CD8-positive, alpha-beta memory T cell (primary cell): ENCODE data around the gene PIEZO2. TPM values are rescaled to one million over a fixed set of nuclear protein-coding genes. Genes with fewer than 3 reads are reported as not detected.

Source experiments
- CTCF ChIA-PET: fragments of 350-600 bp; sonication (Branson Sonifier 250); formaldehyde crosslinking; loops from one replicate; lab custom pipeline; 2021; ENCODE audit warnings: antibody characterized with exemption; lab: Charles Lee
- POLR2A ChIA-PET: fragments of 350-600 bp; sonication (Branson Sonifier 250); formaldehyde crosslinking; loops from one replicate; lab custom pipeline; 2021; ENCODE audit warnings: antibody characterized with exemption; lab: Charles Lee
- DNase-seq, 5 donors: peaks; one replicate each; pipeline versions ENCODE4 v3.0.0 to v3.0.0-alpha.2; 2020 to 2022; ENCODE audit warnings: mixed read lengths in 1 of 5
- H3K27ac ChIP-seq: one replicate; pipeline ENCODE4 v1.7.0; 2013; ENCODE audit warnings: low read depth, mild to moderate bottlenecking, low read length, moderate library complexity
- H3K27me3 ChIP-seq: 2 replicates; pipeline ENCODE4 v1.7.0; 2013; ENCODE audit warnings: low read length, mild to moderate bottlenecking; ENCODE audit not compliant: insufficient read depth, poor library complexity, severe bottlenecking
- H3K36me3 ChIP-seq: 2 replicates; pipeline ENCODE4 v1.7.0; 2013; ENCODE audit warnings: mild to moderate bottlenecking, low read length, moderate library complexity; ENCODE audit not compliant: insufficient read depth
- H3K4me1 ChIP-seq: 2 replicates; pipeline ENCODE4 v1.7.0; 2013; ENCODE audit warnings: mild to moderate bottlenecking, low read length, moderate library complexity; ENCODE audit not compliant: insufficient read depth
- H3K4me3 ChIP-seq: 2 replicates; pipeline ENCODE4 v1.7.0; 2013; ENCODE audit warnings: mild to moderate bottlenecking, low read length
- H3K9me3 ChIP-seq: 2 replicates; pipeline ENCODE4 v1.7.0; 2013; ENCODE audit warnings: mild to moderate bottlenecking, low read length
- H3K27ac Mint-ChIP-seq, 8 donors: one replicate each; pipeline ENCODE4 v1.8.0; 2020 to 2021; ENCODE audit warnings: mixed read lengths in 8 of 8, mild to moderate bottlenecking in 6 of 8, inconsistent platforms in 3 of 8, moderate library complexity in 3 of 8
- H3K27me3 Mint-ChIP-seq, 2 donors: one replicate each; pipeline ENCODE4 v1.8.0; 2020 to 2021; ENCODE audit warnings: mixed read lengths in 2 of 2, mild to moderate bottlenecking in 1 of 2, moderate library complexity in 1 of 2
- H3K36me3 Mint-ChIP-seq, 3 donors: one replicate each; pipeline ENCODE4 v1.8.0; 2020 to 2021; ENCODE audit warnings: mixed read lengths in 3 of 3, inconsistent platforms in 1 of 3, mild to moderate bottlenecking in 1 of 3
- H3K4me1 Mint-ChIP-seq, 3 donors: one replicate each; pipeline ENCODE4 v1.8.0; 2020 to 2021; ENCODE audit warnings: mixed read lengths in 3 of 3, inconsistent platforms in 1 of 3, mild to moderate bottlenecking in 1 of 3
- H3K4me3 Mint-ChIP-seq, 7 donors: one replicate each; pipeline ENCODE4 v1.8.0; 2020 to 2021; ENCODE audit warnings: mixed read lengths in 7 of 7, mild to moderate bottlenecking in 6 of 7, moderate library complexity in 4 of 7, inconsistent platforms in 2 of 7
- H3K9me3 Mint-ChIP-seq, 5 donors: one replicate each; pipeline ENCODE4 v1.8.0; 2020 to 2022; ENCODE audit warnings: mixed read lengths in 5 of 5, mild to moderate bottlenecking in 3 of 5, moderate library complexity in 2 of 5, inconsistent platforms in 1 of 5
- polyA plus RNA-seq: library from polyadenylated mRNA; unstranded; fragments of 300-500 nt; fragmentation: Illumina TruSeq; gene quantifications from one replicate; pipeline ENCODE4 v1.2.3, GENCODE V29; 2021
- total RNA-seq, 2 experiments: library from RNA; stranded (reverse); gene quantifications; one replicate each; pipeline ENCODE4 v1.2.3, GENCODE V29; 2021

The PIEZO2 gene
- total and polyA plus RNA-seq, 3 experiments from 2014 or later = not detected

DNA sequence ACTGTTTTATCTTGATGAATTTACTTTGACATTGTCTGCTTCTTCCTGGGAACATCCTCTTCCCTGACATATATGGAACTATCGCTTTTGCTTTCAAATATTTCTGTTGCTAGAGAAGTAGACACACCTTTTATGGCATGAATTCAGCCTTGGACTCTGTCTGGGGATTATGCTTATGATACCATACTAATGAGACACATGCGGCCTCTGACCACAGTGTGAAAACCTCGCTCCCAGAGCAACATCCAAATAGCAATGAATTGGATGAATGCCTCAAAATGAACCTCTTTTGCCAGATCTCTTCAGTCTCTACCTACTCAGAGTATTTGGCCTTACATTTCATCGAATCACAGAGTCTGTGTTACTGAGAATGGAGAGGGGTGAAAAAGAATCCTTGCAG is 70.9 kb downstream of the PIEZO2 start:
- no peaks in the 10 kb centered on the region for H3K4me1 ChIP-seq
- CTCF ChIA-PET = no interaction called here
- no peak overlapping the region for H3K27ac Mint-ChIP-seq
- no peaks in the 10 kb centered on the region for H3K27me3 Mint-ChIP-seq
- H3K27ac ChIP-seq = no peak overlapping the region
- H3K9me3 Mint-ChIP-seq = peaks cover 0 to 9% (median 0%) of the 10 kb centered on the region in 5 donors
- no peak overlapping the region for H3K4me3 ChIP-seq
- no peaks in the 10 kb centered on the region for H3K36me3 ChIP-seq
- H3K4me3 Mint-ChIP-seq = no peak overlapping the region
- no peaks in the 10 kb centered on the region for H3K27me3 ChIP-seq
- no peaks in the 10 kb centered on the region for H3K4me1 Mint-ChIP-seq
- no peaks in the 10 kb centered on the region for H3K36me3 Mint-ChIP-seq
- no peak for DNase-seq
- POLR2A ChIA-PET = no interaction called here
- no peaks in the 10 kb centered on the region for H3K9me3 ChIP-seq

- Mint-ChIP-seq H3K4me1 (no peaks in the 10 kb centered on the region), H3K9me3 (peaks cover 0 to 9% (median 0%) of the 10 kb centered on the region in 5 donors), H3K27me3 (no peaks in the 10 kb centered on the region), H3K36me3 (no peaks in the 10 kb centered on the region), H3K4me3 (no peak overlapping the region), H3K27ac (no peak overlapping the region)
- no peaks in the 10 kb centered on the region for H3K36me3 ChIP-seq
- H3K27me3 ChIP-seq = no peaks in the 10 kb centered on the region
- no peak for DNase-seq
- no peaks in the 10 kb centered on the region for H3K9me3 ChIP-seq
- H3K4me1 ChIP-seq = no peaks in the 10 kb centered on the region
- CTCF ChIA-PET = interaction anchor here (0.6 kb wide), 1 partner anchor 146 kb away, joined by 3 read pairs; no protein-coding TSS in a partner anchor
- no peak overlapping the region for H3K27ac ChIP-seq
- POLR2A ChIA-PET = no interaction called here
- no peak overlapping the region for H3K4me3 ChIP-seq
Measured at GRCh38 chr18:11077548-11078187, 71.7 kb downstream of the PIEZO2 start.

- no peak overlapping the region for H3K4me3 Mint-ChIP-seq
- no peak for DNase-seq
- H3K27me3 Mint-ChIP-seq = no peaks in the 10 kb centered on the region
- H3K9me3 Mint-ChIP-seq = peaks cover 0 to 9% (median 2%) of the 10 kb centered on the region in 5 donors
- POLR2A ChIA-PET = no interaction called here
- no peak overlapping the region for H3K27ac Mint-ChIP-seq
- CTCF ChIA-PET = no interaction called here
- no peaks in the 10 kb centered on the region for H3K4me1 Mint-ChIP-seq
- H3K27ac ChIP-seq = no peak overlapping the region
- no peaks in the 10 kb centered on the region for H3K27me3 ChIP-seq
- H3K4me3 ChIP-seq = no peak overlapping the region
- H3K36me3 Mint-ChIP-seq = no peaks in the 10 kb centered on the region
- H3K36me3 ChIP-seq = no peaks in the 10 kb centered on the region
- no peaks in the 10 kb centered on the region for H3K9me3 ChIP-seq
- no peaks in the 10 kb centered on the region for H3K4me1 ChIP-seq
Measured at GRCh38 chr18:11074889-11075288, 74.5 kb downstream of the PIEZO2 start.

GRCh38 chr18:11073971-11074370 is 75.4 kb downstream of the PIEZO2 start:
- H3K36me3 ChIP-seq = no peaks in the 10 kb centered on the region
- Mint-ChIP-seq H3K27me3 (no peaks in the 10 kb centered on the region), H3K27ac (no peak overlapping the region), H3K4me1 (no peaks in the 10 kb centered on the region), H3K4me3 (no peak overlapping the region), H3K9me3 (peaks cover 0 to 9% (median 2%) of the 10 kb centered on the region in 5 donors), H3K36me3 (no peaks in the 10 kb centered on the region)
- no peak for DNase-seq
- H3K27me3 ChIP-seq = no peaks in the 10 kb centered on the region
- no peak overlapping the region for H3K27ac ChIP-seq
- H3K9me3 ChIP-seq = no peaks in the 10 kb centered on the region
- H3K4me3 ChIP-seq = no peak overlapping the region
- ChIA-PET CTCF (no interaction called here), POLR2A (no interaction called here)
- H3K4me1 ChIP-seq = no peaks in the 10 kb centered on the region

DNA sequence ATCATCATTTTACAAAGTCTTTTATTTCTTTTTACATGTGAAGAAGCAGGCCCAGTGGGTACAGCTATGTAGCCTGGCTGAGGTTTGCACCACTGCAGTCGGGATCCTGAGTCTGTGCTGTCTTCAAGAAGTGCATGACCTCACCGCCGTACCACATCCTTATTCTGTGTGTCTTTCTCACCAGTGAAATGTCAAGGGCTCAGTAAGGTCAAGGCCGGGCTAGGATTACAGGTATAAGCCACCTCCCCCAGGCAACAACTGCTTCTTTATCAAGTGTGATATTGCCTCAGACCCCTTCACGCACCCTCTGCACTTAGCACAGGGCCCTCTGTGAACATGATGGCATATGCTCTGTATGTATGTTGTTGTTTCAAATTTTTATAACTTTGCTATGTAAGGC is 76.7 kb downstream of the PIEZO2 start:
- no peaks in the 10 kb centered on the region for H3K27me3 Mint-ChIP-seq
- DNase-seq = no peak
- H3K9me3 Mint-ChIP-seq = peaks cover 0 to 4% (median 2%) of the 10 kb centered on the region in 5 donors
- no peaks in the 10 kb centered on the region for H3K4me1 Mint-ChIP-seq
- no peaks in the 10 kb centered on the region for H3K36me3 ChIP-seq
- no peak overlapping the region for H3K4me3 ChIP-seq
- ChIA-PET POLR2A (no interaction called here), CTCF (no interaction called here)
- no peak overlapping the region for H3K27ac Mint-ChIP-seq
- H3K36me3 Mint-ChIP-seq = no peaks in the 10 kb centered on the region
- H3K27me3 ChIP-seq = no peaks in the 10 kb centered on the region
- no peaks in the 10 kb centered on the region for H3K4me1 ChIP-seq
- no peak overlapping the region for H3K27ac ChIP-seq
- no peak overlapping the region for H3K4me3 Mint-ChIP-seq
- no peaks in the 10 kb centered on the region for H3K9me3 ChIP-seq

DNA sequence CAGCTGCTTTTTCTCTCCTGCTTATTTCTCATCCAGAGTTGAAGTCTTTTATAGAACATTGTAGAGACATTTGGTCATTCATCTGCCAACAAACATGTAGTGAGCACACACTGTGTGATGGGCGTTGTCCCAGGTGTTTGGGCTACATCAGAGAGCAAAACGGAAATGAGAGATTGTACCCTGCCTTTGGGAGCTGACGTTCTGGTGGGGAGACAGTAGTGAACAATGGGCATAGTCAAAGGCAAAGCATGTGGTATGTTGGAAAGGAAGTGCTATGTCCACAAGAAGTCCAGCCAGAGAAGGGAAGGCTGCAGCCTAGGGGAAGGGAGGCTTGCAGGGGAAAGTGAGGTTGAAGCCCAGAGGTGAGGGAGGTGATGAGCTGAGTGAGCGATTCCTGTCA is 78.1 kb downstream of the PIEZO2 start:
- Histone ChIP-seq H3K27ac (no peak overlapping the region), H3K4me3 (no peak overlapping the region), H3K4me1 (no peaks in the 10 kb centered on the region), H3K27me3 (no peaks in the 10 kb centered on the region), H3K9me3 (no peaks in the 10 kb centered on the region), H3K36me3 (no peaks in the 10 kb centered on the region)
- H3K27me3 Mint-ChIP-seq = no peaks in the 10 kb centered on the region
- ChIA-PET CTCF (no interaction called here), POLR2A (no interaction called here)
- no peaks in the 10 kb centered on the region for H3K36me3 Mint-ChIP-seq
- H3K9me3 Mint-ChIP-seq = peaks cover 0 to 3% (median 2%) of the 10 kb centered on the region in 5 donors
- no peak for DNase-seq
- H3K4me1 Mint-ChIP-seq = no peaks in the 10 kb centered on the region
- H3K27ac Mint-ChIP-seq = no peak overlapping the region
- no peak overlapping the region for H3K4me3 Mint-ChIP-seq

DNA sequence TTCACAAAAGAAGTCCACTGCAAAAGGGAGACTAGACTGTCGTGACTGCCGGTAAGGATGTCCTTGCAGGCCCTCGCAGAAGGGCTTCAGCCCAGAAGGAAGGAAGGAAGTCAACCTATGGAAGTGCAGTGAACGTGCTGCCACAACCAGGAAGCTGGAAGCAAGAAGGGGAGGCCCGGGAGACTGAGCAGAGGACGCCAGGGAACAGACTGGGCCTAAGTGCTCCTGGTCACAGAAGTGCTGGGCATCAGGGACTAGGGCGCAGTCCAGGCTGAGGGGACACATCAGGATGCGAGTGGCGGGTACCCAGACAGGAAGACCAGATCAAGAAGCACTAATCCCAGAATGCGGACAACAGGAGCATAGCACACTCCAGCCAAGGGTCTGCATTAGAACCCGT is 78.8 kb downstream of the PIEZO2 start:
- Histone ChIP-seq H3K36me3 (no peaks in the 10 kb centered on the region), H3K27ac (no peak overlapping the region), H3K27me3 (no peaks in the 10 kb centered on the region), H3K4me3 (no peak overlapping the region), H3K9me3 (no peaks in the 10 kb centered on the region), H3K4me1 (no peaks in the 10 kb centered on the region)
- no peaks in the 10 kb centered on the region for H3K27me3 Mint-ChIP-seq
- ChIA-PET POLR2A (no interaction called here), CTCF (no interaction called here)
- DNase-seq = no peak
- peaks cover 0 to 6% (median 2%) of the 10 kb centered on the region in 5 donors for H3K9me3 Mint-ChIP-seq
- H3K36me3 Mint-ChIP-seq = no peaks in the 10 kb centered on the region
- no peak overlapping the region for H3K4me3 Mint-ChIP-seq
- no peaks in the 10 kb centered on the region for H3K4me1 Mint-ChIP-seq
- no peak overlapping the region for H3K27ac Mint-ChIP-seq

DNA sequence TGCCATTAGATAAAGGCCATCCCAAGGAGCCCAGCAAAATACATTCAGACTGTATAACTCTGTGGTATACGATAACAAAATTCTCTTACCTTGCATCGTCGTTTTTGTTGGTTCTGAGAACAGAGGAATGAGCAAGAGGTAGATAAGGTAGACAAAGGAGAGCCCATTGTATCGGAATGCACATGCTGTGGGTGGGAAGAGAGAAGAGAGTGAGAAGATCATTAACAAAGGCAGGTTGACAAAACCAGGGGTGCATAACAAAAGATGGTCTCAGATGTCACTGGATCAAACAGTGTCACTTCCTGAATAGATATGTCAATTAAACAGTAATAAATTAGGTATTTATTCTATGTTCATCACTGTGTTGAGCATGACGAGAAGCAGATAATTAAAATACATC is 83.3 kb downstream of the PIEZO2 start:
- no peak overlapping the region for H3K27ac ChIP-seq
- no peaks in the 10 kb centered on the region for H3K4me1 ChIP-seq
- H3K4me3 Mint-ChIP-seq = no peak overlapping the region
- no peak overlapping the region for H3K4me3 ChIP-seq
- H3K36me3 ChIP-seq = no peaks in the 10 kb centered on the region
- no peak overlapping the region for H3K27ac Mint-ChIP-seq
- POLR2A ChIA-PET = no interaction called here
- H3K9me3 ChIP-seq = no peaks in the 10 kb centered on the region
- H3K27me3 ChIP-seq = no peaks in the 10 kb centered on the region
- no peaks in the 10 kb centered on the region for H3K36me3 Mint-ChIP-seq
- CTCF ChIA-PET = no interaction called here
- no peaks in the 10 kb centered on the region for H3K27me3 Mint-ChIP-seq
- H3K9me3 Mint-ChIP-seq = peaks cover 0 to 7% (median 4%) of the 10 kb centered on the region in 5 donors
- no peaks in the 10 kb centered on the region for H3K4me1 Mint-ChIP-seq
- DNase-seq = no peak
